H1 (cell line): Measurements from ENCODE around the gene KLK12.

Source experiments
- JUND ChIP-seq: IDR thresholded peaks from 2 replicates; pipeline ENCODE4 v1.6.1; 2011; ENCODE audit warnings: mild to moderate bottlenecking, improper control_type of control experiment, low read length
- MAFK ChIP-seq: IDR thresholded peaks from 2 replicates; pipeline ENCODE4 v1.6.1; 2012; ENCODE audit warnings: low read depth, mild to moderate bottlenecking, improper control_type of control experiment, low read length
- TF ChIP-seq, protein P1 (sequence below), 3 experiments: IDR thresholded peaks; 1 replicate in 2 of 3; 2 replicates in 1 of 3; pipeline versions ENCODE4 v1.5.1 to v1.6.1; 2011; ENCODE audit warnings: low read length in 3 of 3, mild to moderate bottlenecking in 3 of 3, inconsistent platforms in 2 of 3, low read depth in 1 of 3, moderate library complexity in 1 of 3; ENCODE audit not compliant: insufficient read depth in 1 of 3; ENCODE audit errors: control extremely low read depth in 1 of 3
- TF ChIP-seq, protein P2 (sequence below): IDR thresholded peaks from 2 replicates; pipeline ENCODE4 v1.6.1; 2012; ENCODE audit warnings: inconsistent platforms

DNA sequence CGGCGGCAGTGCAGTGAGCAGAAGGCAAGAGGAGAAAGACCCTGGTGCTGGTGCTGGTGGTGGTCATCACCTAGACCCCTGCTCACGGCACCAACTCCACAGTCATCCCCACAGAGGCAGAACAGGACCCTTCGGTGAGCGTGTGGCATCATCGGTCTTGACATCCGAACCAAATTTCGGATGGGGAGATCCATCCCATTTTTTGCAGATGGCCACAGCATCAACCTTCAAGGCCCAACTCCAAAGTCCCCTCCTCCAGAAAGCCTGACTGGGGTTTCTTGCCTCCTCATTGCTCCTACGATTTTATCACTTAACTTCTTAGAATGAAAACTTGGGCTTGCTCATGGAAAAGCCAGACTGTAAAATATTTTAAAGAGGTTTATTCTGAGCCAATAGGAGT is 8.7 kb upstream of the KLK12 start:
- TF ChIP-seq MAFK (no peak), JUND (no peak)
- TF ChIP-seq, protein P1, sequence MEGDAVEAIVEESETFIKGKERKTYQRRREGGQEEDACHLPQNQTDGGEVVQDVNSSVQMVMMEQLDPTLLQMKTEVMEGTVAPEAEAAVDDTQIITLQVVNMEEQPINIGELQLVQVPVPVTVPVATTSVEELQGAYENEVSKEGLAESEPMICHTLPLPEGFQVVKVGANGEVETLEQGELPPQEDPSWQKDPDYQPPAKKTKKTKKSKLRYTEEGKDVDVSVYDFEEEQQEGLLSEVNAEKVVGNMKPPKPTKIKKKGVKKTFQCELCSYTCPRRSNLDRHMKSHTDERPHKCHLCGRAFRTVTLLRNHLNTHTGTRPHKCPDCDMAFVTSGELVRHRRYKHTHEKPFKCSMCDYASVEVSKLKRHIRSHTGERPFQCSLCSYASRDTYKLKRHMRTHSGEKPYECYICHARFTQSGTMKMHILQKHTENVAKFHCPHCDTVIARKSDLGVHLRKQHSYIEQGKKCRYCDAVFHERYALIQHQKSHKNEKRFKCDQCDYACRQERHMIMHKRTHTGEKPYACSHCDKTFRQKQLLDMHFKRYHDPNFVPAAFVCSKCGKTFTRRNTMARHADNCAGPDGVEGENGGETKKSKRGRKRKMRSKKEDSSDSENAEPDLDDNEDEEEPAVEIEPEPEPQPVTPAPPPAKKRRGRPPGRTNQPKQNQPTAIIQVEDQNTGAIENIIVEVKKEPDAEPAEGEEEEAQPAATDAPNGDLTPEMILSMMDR (IDR thresholded peaks at IDR 0.05; ENCODE audit: control extremely low read depth in 1 of 3, insufficient read depth in 1 of 3, low read depth in 1 of 3, low read length in 3 of 3) = no peak
- TF ChIP-seq, protein P2, sequence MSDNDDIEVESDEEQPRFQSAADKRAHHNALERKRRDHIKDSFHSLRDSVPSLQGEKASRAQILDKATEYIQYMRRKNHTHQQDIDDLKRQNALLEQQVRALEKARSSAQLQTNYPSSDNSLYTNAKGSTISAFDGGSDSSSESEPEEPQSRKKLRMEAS = no peak
